K562 (cell line): ENCODE data around the gene CLK3. TPM values are rescaled to one million over a fixed set of nuclear protein-coding genes. Genes with fewer than 3 reads are reported as not detected.

Source experiments
- ATAC-seq: fragments of 200-7000 bp; cut with Tn5 transposase; 3 replicates; pipeline ENCODE4 v1.9.1; 2020; ENCODE audit warnings: moderate library complexity
- BruUV-seq: library from RNA; stranded (reverse); fragments of 400-500 nt; replicated peaks from 2 replicates; lab custom pipeline; 2021; lab: Mats Ljungman, UMichigan
- CTCF ChIA-PET: fragments of 300-600 bp; formaldehyde crosslinking; extraction: SDS; loops from one replicate; lab custom pipeline; 2021; ENCODE audit warnings: low intra/inter-chr PET ratio; lab: Yijun Ruan, JAX
- POLR2A ChIA-PET: fragments of 300-600, 350-650 bp; sonication (Branson Sonifier 250); formaldehyde crosslinking; extraction: SDS; loops from one replicate; lab custom pipeline; 2021; ENCODE audit warnings: antibody characterized with exemption, inconsistent platforms; lab: Yijun Ruan, JAX
- DNase-seq, 4 experiments: peaks; one replicate each; pipeline versions ENCODE4 v3.0.0 to v3.0.0-alpha.2; 2011 to 2018; ENCODE audit warnings: low spot score in 3 of 4, mixed read lengths in 3 of 4; ENCODE audit errors: extremely low read depth in 1 of 4
- FAIRE-seq: peaks from 2 replicates; lab custom pipeline; 2011; peaks lifted over from hg19 to GRCh38; lab: Jason Lieb, UNC
- H2AFZ ChIP-seq: 2 replicates; pipeline ENCODE4 v1.6.0; 2011; ENCODE audit warnings: low read depth, low read length, control low read depth, inconsistent platforms
- H3K27ac ChIP-seq: fragments of 200-600 bp; 3 replicates; pipeline ENCODE4 v1.8.0; 2011; ENCODE audit warnings: low read depth, mild to moderate bottlenecking, control low read depth, inconsistent platforms, low read length, moderate library complexity, mixed read lengths; ENCODE audit errors: extremely low read depth
- H3K27me3 ChIP-seq, 2 experiments: fragments of 300-600 bp in 1 of 2; 2 replicates in 1 of 2; 3 replicates in 1 of 2; pipeline versions ENCODE4 v1.6.0 to v1.8.0; 2011; ENCODE audit warnings: inconsistent platforms in 2 of 2, low read length in 2 of 2, mild to moderate bottlenecking in 1 of 2, mixed read lengths in 1 of 2, moderate library complexity in 1 of 2; ENCODE audit not compliant: control insufficient read depth in 2 of 2, insufficient read depth in 2 of 2
- H3K36me3 ChIP-seq: fragments of 300-600 bp; 3 replicates; pipeline ENCODE4 v1.8.0; 2011; ENCODE audit warnings: mild to moderate bottlenecking, low read length, inconsistent platforms; ENCODE audit not compliant: control insufficient read depth, insufficient read depth
- H3K4me1 ChIP-seq, 2 experiments: fragments of 200-600 bp in 1 of 2; replicated peaks in 1 of 2; 2 replicates in 1 of 2; 3 replicates in 1 of 2; pipeline versions ENCODE4 v1.5.1 to v1.8.0; 2011; ENCODE audit warnings: inconsistent platforms in 2 of 2, low read length in 2 of 2, mild to moderate bottlenecking in 1 of 2, mixed read lengths in 1 of 2, moderate library complexity in 1 of 2; ENCODE audit not compliant: control insufficient read depth in 2 of 2, insufficient read depth in 2 of 2
- H3K4me2 ChIP-seq: 2 replicates; pipeline ENCODE4 v1.6.1; 2011; ENCODE audit warnings: low read length, control low read depth, inconsistent platforms, mixed read lengths; ENCODE audit not compliant: insufficient read depth
- H3K4me3 ChIP-seq: fragments of 200-600 bp; sonication (generic), shearing (Covaris generic); 2 replicates; pipeline ENCODE4 v1.5.1; 2016; ENCODE audit warnings: control low read depth, inconsistent platforms
- H3K79me2 ChIP-seq: fragments of 200-600 bp; 3 replicates; pipeline ENCODE4 v1.8.0; 2011; ENCODE audit warnings: low read length, inconsistent platforms; ENCODE audit not compliant: control insufficient read depth, insufficient read depth
- H3K9ac ChIP-seq, 2 experiments: 2 replicates each; pipeline versions ENCODE4 v1.6.0 to v1.6.1; 2011; ENCODE audit warnings: low read depth in 2 of 2, low read length in 2 of 2, control low read depth in 1 of 2, inconsistent platforms in 1 of 2, mild to moderate bottlenecking in 1 of 2, mixed read lengths in 1 of 2; ENCODE audit not compliant: insufficient read depth in 1 of 2
- H3K9me1 ChIP-seq: one replicate; pipeline ENCODE4 v1.6.0; 2011; ENCODE audit warnings: inconsistent platforms, mild to moderate bottlenecking, low read length, moderate library complexity; ENCODE audit not compliant: control insufficient read depth, insufficient read depth
- H3K9me3 ChIP-seq: replicated peaks from 2 replicates; pipeline ENCODE4 v1.5.1; 2011; ENCODE audit warnings: low read depth, low read length, inconsistent platforms; ENCODE audit not compliant: control insufficient read depth, insufficient read depth
- H4K20me1 ChIP-seq: replicated peaks from 2 replicates; pipeline ENCODE4 v1.6.1; 2011; ENCODE audit warnings: low read length, inconsistent platforms, mixed read lengths; ENCODE audit not compliant: control insufficient read depth, insufficient read depth
- ARID3B ChIP-seq: fragments of 250-450 bp; sonication (Bioruptor Pico); IDR thresholded peaks from 2 replicates; pipeline ENCODE4 v1.4.0; 2020; ENCODE audit warnings: borderline replicate concordance
- CREBBP ChIP-seq: IDR thresholded peaks from one replicate; pipeline ENCODE4 v1.6.1; 2012; ENCODE audit warnings: low read depth, mild to moderate bottlenecking, control low read depth, inconsistent platforms, low read length
- ELK1 ChIP-seq: sonication (generic); formaldehyde crosslinking; IDR thresholded peaks from 2 replicates; pipeline ENCODE4 v1.8.1; 2022; ENCODE audit warnings: missing genetic modification reagents
- ETS2 ChIP-seq: IDR thresholded peaks from 2 replicates; pipeline ENCODE4 v1.6.1; 2016; ENCODE audit warnings: borderline replicate concordance, missing genetic modification characterization, mild to moderate bottlenecking, moderate library complexity, missing compliant biosample characterization; ENCODE audit not compliant: poor library complexity, severe bottlenecking
- HMGXB4 ChIP-seq: sonication (generic); formaldehyde crosslinking; IDR thresholded peaks from 2 replicates; pipeline ENCODE4 v1.8.1; 2023; ENCODE audit warnings: mild to moderate bottlenecking, missing genetic modification reagents
- MBD1 ChIP-seq: fragments of 250-450 bp; sonication (Bioruptor Pico); IDR thresholded peaks from 2 replicates; pipeline ENCODE4 v1.8.0; 2022; ENCODE audit warnings: inconsistent platforms
- MTA2 ChIP-seq: fragments of 450-650 bp; IDR thresholded peaks from 2 replicates; pipeline ENCODE4 v1.6.1; 2016; ENCODE audit warnings: low read depth
- PHB2 ChIP-seq: fragments of 450-650 bp; IDR thresholded peaks from 2 replicates; pipeline ENCODE4 v1.6.1; 2017; ENCODE audit warnings: low read depth
- PKNOX1 ChIP-seq: fragments of 450-650 bp; IDR thresholded peaks from 2 replicates; pipeline ENCODE4 v1.6.1; 2016
- PTRF ChIP-seq: fragments of 450-650 bp; IDR thresholded peaks from 2 replicates; pipeline ENCODE4 v1.6.1; 2016; ENCODE audit warnings: mild to moderate bottlenecking, missing genetic modification characterization, missing compliant biosample characterization
- RFX5 ChIP-seq: IDR thresholded peaks from 2 replicates; pipeline ENCODE4 v1.6.1; 2011; ENCODE audit warnings: low read depth, mild to moderate bottlenecking, improper control_type of control experiment, low read length
- STAG1 ChIP-seq: sonication (generic); formaldehyde crosslinking; IDR thresholded peaks from 2 replicates; pipeline ENCODE4 v1.5.0; 2020; ENCODE audit warnings: missing genetic modification reagents, borderline replicate concordance
- YBX1 ChIP-seq: fragments of 450-650 bp; IDR thresholded peaks from 2 replicates; pipeline ENCODE4 v1.7.1; 2016; ENCODE audit warnings: mild to moderate bottlenecking
- ZC3H8 ChIP-seq: fragments of 450-650 bp; IDR thresholded peaks from 2 replicates; pipeline ENCODE4 v1.6.1; 2017
- ZNF324 ChIP-seq: fragments of 250-450 bp; sonication (Bioruptor Pico); IDR thresholded peaks from 2 replicates; pipeline ENCODE4 v1.4.0; 2020; ENCODE audit warnings: mild to moderate bottlenecking
- WGBS: fragments of 100-300 bp; shearing (Covaris generic); methylation state at CpG from one replicate; pipeline ENCODE4 v1.1.6; 2016; ENCODE audit warnings: low coverage, mixed read lengths; ENCODE audit not compliant: insufficient coverage; ENCODE audit errors: missing lambda C conversion rate; 5-methylcytosine and 5-hydroxymethylcytosine counted together
- in situ Hi-C: fragments of 300-500 bp; cut with MboI; formaldehyde crosslinking; loops from 4 replicates; pipeline ENCODE4 v1.15.0; 2018; ENCODE audit warnings: inconsistent platforms, mixed read lengths
- intact Hi-C: fragments of 100-400 bp; cut with micrococcal nuclease; formaldehyde crosslinking; loops from 2 replicates; pipeline ENCODE4 v1.14.2; 2022
- polyA plus RNA-seq, 8 experiments: library from polyadenylated mRNA; depleted of rRNA in 4 of 8; stranded (reverse) in 5 of 8; unstranded in 3 of 8; fragments of >200 nt; fragmentation: Nextera tagmentation in 2 of 8; fragmentation: Illumina TruSeq in 1 of 8; extraction: Ambion mirVana in 2 of 8; extraction: Trizol in 1 of 8; gene quantifications; 2 replicates each; pipeline versions ENCODE4 v1.2.1 to v1.2.3, GENCODE V29; 2011 to 2014; ENCODE audit warnings: inconsistent platforms in 1 of 8, missing spikeins in 1 of 8
- total RNA-seq, 7 experiments: library from RNA; depleted of rRNA in 6 of 7; stranded (reverse); fragments of >200 nt in 6 of 7; fragmentation: Illumina TruSeq in 2 of 7; extraction: Trizol in 2 of 7; gene quantifications; 2 replicates each; pipeline versions ENCODE4 v1.2.1 to v1.2.3, GENCODE V29; 2011 to 2021; ENCODE audit warnings: low replicate concordance in 1 of 7

CLK3 gene
- total and polyA plus RNA-seq, 9 of the 15 experiments (the other 6 are each of a cell fraction or from before 2014, with no cell fraction given) = 1.2 to 95.2 (median 51.7) TPM

GRCh38 chr15:74669627-74670026 lies 54.0 kb downstream of the CLK3 start (continued):
- TF ChIP-seq ETS2 (no peak), YBX1 (no peak)

- no peaks in the 10 kb centered on the region; the same call in 1 of the 2 replicates for H4K20me1 ChIP-seq
- no peak for ATAC-seq
- WGBS = 79% methylated on average over 3 of the region's 3 CpGs
- no peak for FAIRE-seq
- no peaks in the 10 kb centered on the region for H3K4me1 ChIP-seq
- H3K4me3 ChIP-seq = no peak overlapping the region
- in situ Hi-C loops = no loop called here
- H3K36me3 ChIP-seq = peaks cover 33% of the 10 kb centered on the region
- intact Hi-C loops = no loop called here
- H3K9ac ChIP-seq = no peak overlapping the region
- no peaks in the 10 kb centered on the region for H3K9me1 ChIP-seq
- DNase-seq = no peak
- H3K27me3 ChIP-seq = no peaks in the 10 kb centered on the region
- H3K27ac ChIP-seq = no peak overlapping the region
- ChIA-PET CTCF (no interaction called here), POLR2A (no interaction called here)
- H3K79me2 ChIP-seq = peaks cover 7% of the 10 kb centered on the region
- H3K4me2 ChIP-seq = no peak overlapping the region
- H3K9me3 ChIP-seq = no peaks in the 10 kb centered on the region
- no TSS peak for BruUV-seq
- no peak overlapping the region for H2AFZ ChIP-seq
- TF ChIP-seq ZNF324 (CRISPR knock-in tag) = no peak
- no peak for TF ChIP-seq PKNOX1
- no peak for TF ChIP-seq ARID3B (CRISPR knock-in tag)
- TF ChIP-seq PHB2 = no peak
- TF ChIP-seq CREBBP = no peak
- no peak for TF ChIP-seq MTA2
- no peak for TF ChIP-seq MBD1
- TF ChIP-seq HMGXB4 (CRISPR knock-in tag) = no peak
- TF ChIP-seq STAG1 (CRISPR knock-in tag) = no peak
- no peak for TF ChIP-seq ZC3H8
- no peak for TF ChIP-seq PTRF (tag)
- TF ChIP-seq RFX5 = no peak
- TF ChIP-seq ELK1 = no peak
These were observed 58.5 kb downstream of the CLK3 start for GRCh38 chr15:74674161-74674560.
